Hematopoietic multipotent progenitor cell treated with erythropoietin and hydrocortisone succinate and interleukin-3 and kit ligand, for 6 days (in vitro differentiated cells): ENCODE data around the gene GSS.
"Not testable (repeated sequence)": the region's sequence is repeated elsewhere in the genome, so short reads cannot be mapped to it uniquely, and the experiment has no call there.

ENCODE experiments used
- DNase-seq: peaks from one replicate; pipeline ENCODE4 v3.0.0-alpha.2; 2015

The GSS gene

DNA sequence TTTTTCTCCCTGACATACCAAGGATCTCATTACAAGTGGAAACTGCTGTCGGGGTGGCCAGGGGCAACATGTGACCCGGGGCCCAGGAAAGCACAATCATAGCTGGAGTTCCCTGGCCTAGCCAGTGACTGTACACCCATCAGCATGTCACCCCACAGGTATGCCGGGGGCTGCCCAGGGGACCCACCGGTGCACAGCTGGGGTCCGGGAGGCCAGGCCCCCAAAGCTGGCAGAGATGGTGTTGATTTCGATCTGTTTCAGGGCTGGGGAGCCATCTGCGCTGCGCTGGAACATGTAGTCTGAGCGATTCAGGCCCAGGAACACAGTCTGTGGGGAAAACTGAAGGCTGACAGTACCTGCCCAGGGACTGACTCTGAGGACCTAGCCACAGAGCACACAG is 13.3 kb downstream of the GSS start:
- DNase-seq, result no peak

- DNase-seq, result no peak
Measured at GRCh38 chr20:34941226-34941625, 14.4 kb downstream of the GSS start.

DNA sequence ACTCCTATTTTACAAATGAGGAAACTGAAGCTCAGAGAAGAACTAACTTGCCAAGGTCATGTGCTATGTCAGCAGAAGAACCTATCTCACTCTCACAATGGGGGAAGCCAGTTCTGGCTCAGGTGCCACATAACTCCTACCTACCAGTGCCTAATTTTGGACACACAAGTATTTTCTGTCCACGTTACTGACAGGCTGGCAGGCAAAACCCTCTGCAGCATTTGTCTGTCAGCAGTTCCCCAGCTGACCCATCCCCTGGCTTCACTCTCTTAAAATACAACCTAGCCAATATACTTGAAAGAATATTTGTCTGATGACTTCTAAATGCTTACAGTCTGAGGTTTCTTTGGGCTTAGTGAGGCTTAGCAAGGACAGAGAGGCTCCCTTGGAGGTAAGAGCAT is 15.5 kb downstream of the GSS start:
- DNase-seq, result no peak

DNA sequence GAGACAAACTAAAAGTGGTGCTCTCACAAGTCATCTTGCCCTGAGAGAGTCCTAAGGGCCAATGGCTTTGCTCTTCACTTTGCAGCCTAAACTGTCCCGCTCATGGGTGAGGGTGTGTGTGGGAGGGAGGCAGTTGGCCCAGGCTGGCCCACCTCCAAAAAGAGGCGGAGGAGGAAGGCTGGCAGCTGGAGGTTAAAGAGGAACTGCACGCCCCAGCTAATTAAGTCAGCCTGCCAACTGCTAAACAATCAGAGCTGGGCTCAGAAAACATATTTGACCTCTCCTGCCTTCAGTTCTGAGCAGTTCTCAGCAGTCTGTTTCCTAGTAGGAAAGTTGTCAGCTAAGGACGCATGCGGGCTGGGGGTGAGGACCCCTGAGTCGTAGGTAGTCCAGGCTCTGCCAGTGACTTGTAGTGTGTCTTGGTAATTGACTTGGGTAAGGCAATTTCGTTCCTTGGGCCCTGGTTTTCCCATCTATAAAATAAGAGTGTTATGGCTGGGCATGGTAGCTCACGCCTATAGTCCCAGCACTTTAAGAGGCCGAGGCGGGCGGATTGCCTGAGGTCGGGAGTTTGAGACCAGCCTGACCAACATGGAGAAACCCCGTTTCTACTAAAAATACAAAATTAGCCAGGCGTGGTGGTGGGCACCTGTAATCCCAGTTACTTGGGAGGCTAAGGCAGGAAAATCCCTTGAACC is 17.0 kb downstream of the GSS start:
- DNase-seq, result peak; percentile 91

DNA sequence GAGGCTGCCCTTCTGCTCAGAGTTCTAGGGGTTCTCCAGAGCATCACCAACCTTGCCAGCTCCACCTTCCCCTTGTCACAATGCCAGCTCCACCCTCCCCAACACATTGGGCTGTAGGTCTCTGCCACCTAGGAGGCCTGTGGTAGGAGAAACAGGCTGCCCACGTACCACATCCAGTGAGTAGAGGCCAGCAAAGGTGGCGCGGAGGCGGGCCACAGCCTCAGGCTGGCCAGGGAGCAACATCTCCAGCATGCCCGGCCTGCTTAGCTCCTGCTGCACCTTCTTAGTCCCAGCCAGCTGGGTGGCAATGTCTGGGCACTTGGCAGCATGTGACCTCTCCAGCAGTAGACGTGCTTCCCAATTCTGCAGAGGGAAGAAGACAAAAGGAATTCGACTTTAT is 23.8 kb downstream of the GSS start:
- no peak for DNase-seq

- no peak for DNase-seq
Measured at GRCh38 chr20:34928411-34928810, 27.2 kb downstream of the GSS start.

- DNase-seq, result no peak
Measured at GRCh38 chr20:34927736-34928135, 27.9 kb downstream of the GSS start.

DNA sequence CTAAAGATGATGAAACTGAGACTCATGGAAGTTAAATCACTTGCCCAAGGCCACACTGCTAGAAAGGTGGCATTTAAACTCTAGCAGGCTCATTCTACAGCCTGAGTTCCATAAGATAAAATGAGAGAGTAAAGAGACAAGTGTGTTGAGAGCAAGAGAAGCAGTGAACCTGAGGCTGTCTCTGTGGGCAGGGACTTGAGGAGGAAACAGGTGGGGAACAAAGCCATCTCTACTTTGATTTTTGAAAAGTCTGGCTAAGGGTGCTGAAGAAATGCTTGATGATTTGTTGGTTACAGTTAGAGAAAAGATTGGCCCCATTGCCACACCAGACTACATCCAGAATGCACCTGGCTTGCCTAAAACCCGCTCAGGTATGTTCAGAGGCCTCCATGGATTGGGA is 29.0 kb downstream of the GSS start:
- DNase-seq, result no peak

DNA sequence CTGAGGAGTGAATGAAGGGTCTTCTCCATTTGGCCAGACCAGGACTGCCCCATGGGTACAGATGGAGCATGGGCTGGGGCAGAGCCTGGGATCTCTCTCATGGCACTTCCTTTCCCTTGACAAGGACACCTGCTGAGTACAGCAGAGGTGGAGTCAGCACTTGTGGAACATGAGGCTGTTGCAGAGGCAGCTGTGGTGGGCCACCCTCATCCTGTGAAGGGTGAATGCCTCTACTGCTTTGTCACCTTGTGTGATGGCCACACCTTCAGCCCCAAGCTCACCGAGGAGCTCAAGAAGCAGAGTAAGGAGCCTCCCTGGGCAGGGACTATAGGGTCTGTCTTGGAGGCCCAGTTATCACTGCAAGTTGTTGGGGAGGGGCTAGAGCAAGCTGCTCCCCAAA is 29.6 kb downstream of the GSS start:
- DNase-seq, result no peak

GRCh38 chr20:34925341-34925740 is 30.3 kb downstream of the GSS start:
- no peak for DNase-seq

- DNase-seq, result no peak
Measured at GRCh38 chr20:34923414-34923813, 32.2 kb downstream of the GSS start.

GRCh38 chr20:34922654-34923381 is 32.8 kb downstream of the GSS start:
- no peak for DNase-seq

GRCh38 chr20:34921436-34921835 is 34.2 kb downstream of the GSS start:
- DNase-seq, result no peak

DNA sequence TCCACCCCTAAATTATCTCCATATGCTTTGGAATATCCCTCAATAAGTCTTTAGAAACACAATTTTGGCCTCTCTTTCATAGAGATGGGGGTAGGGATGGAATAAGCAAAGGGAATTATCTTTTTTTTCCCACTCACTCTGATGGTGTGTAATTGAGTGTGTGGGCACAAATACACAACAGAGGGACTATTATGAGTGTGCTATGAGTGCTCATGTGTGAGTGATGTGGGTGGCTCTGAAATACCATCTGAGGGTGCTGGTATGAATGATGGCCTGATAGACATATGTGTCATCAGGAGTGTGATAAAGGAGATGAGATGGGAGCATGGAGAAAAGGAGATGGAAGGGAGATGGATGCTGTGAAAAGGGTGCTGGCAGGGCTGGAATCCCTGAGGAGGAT is 35.6 kb downstream of the GSS start:
- no peak for DNase-seq

GRCh38 chr20:34916774-34917354 is 38.7 kb downstream of the GSS start:
- DNase-seq, result no peak

GRCh38 chr20:34915749-34916455 is 39.7 kb downstream of the GSS start:
- no peak for DNase-seq

- no peak for DNase-seq
Measured at GRCh38 chr20:34915131-34915530, 40.5 kb downstream of the GSS start.

- DNase-seq, result peak; percentile 76
Measured at GRCh38 chr20:34907616-34908469, 47.8 kb downstream of the GSS start.

GRCh38 chr20:34904202-34904621 is 51.4 kb downstream of the GSS start:
- DNase-seq, result peak; percentile 71

DNA sequence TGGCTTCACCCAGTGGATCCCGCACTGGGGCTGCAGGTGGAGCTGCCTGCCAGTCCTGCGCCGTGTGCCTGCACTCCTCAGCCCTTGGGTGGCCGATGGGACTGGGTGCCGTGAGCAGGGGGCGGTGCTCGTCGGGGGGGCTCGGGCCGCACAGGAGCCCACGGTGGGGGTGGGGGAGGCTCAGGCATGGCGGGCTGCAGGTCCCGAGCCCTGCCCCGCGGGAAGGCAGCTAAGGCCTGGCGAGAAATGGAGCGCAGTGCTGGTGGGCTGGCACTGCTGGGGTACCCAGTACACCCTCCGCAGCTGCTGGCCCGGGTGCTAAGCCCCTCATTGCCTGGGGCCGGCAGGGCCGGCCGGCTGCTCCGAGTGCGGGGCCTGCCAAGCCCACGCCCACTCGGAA is 56.9 kb downstream of the GSS start:
- not testable (repeated sequence) for DNase-seq

GRCh38 chr20:34898129-34898528 is 57.5 kb downstream of the GSS start:
- not testable (repeated sequence) for DNase-seq

- no peak for DNase-seq
Measured at GRCh38 chr20:34896086-34896621, 59.5 kb downstream of the GSS start.
